SK-N-SH treated with all-trans-retinoic acid at 6 μM for 48 hours (cell line): ENCODE data around the gene RDH5.

Experiments used
- ATAC-seq: fragments of 200-7000 bp; cut with Tn5 transposase; 3 replicates; pipeline ENCODE4 v1.9.1; 2020; ENCODE audit warnings: mild to moderate bottlenecking, moderate library complexity
- ARNTL ChIP-seq: fragments of 450-650 bp; formaldehyde crosslinking; IDR thresholded peaks from 2 replicates; pipeline ENCODE4 v1.5.0; 2020; ENCODE audit warnings: low read depth, mild to moderate bottlenecking, moderate library complexity, borderline replicate concordance
- BACH2 ChIP-seq: fragments of 250-450 bp; sonication (Bioruptor Pico); IDR thresholded peaks from 2 replicates; pipeline ENCODE4 v1.9.0; 2021; ENCODE audit warnings: mild to moderate bottlenecking, borderline replicate concordance
- CREB5 ChIP-seq: fragments of 250-450 bp; sonication (Bioruptor Pico); IDR thresholded peaks from 2 replicates; pipeline ENCODE4 v1.5.1; 2020; ENCODE audit warnings: low read depth, mild to moderate bottlenecking, moderate library complexity
- CSDC2 ChIP-seq: fragments of 250-450 bp; sonication (Bioruptor Pico); IDR thresholded peaks from 2 replicates; pipeline ENCODE4 v1.5.0; 2020; ENCODE audit warnings: mild to moderate bottlenecking, moderate library complexity
- ESRRG ChIP-seq: fragments of 250-450 bp; sonication (Bioruptor Pico); IDR thresholded peaks from 2 replicates; pipeline ENCODE4 v1.6.1; 2021; ENCODE audit warnings: mild to moderate bottlenecking
- GLIS3 ChIP-seq: fragments of 250-450 bp; sonication (Bioruptor Pico); IDR thresholded peaks from 2 replicates; pipeline ENCODE4 v1.5.0; 2020; ENCODE audit warnings: mild to moderate bottlenecking, moderate library complexity
- ISL1 ChIP-seq: fragments of 250-450 bp; sonication (Bioruptor Pico); IDR thresholded peaks from 2 replicates; pipeline ENCODE4 v2.1.2; 2022; ENCODE audit warnings: mild to moderate bottlenecking, moderate library complexity
- OSR1 ChIP-seq: fragments of 250-450 bp; sonication (Bioruptor Pico); IDR thresholded peaks from 2 replicates; pipeline ENCODE4 v1.8.0; 2022; ENCODE audit warnings: moderate library complexity, mild to moderate bottlenecking, inconsistent platforms
- PATZ1 ChIP-seq: fragments of 250-450 bp; sonication (Bioruptor Pico); IDR thresholded peaks from 2 replicates; pipeline ENCODE4 v1.8.0; 2020; ENCODE audit warnings: mild to moderate bottlenecking, moderate library complexity, borderline replicate concordance
- POU6F1 ChIP-seq: fragments of 250-450 bp; sonication (Bioruptor Pico); IDR thresholded peaks from 2 replicates; pipeline ENCODE4 v1.8.0; 2021; ENCODE audit warnings: low read depth, mild to moderate bottlenecking, moderate library complexity, borderline replicate concordance
- SNAI2 ChIP-seq: fragments of 250-450 bp; sonication (Bioruptor Pico); IDR thresholded peaks from 2 replicates; pipeline ENCODE4 v1.5.0; 2020; ENCODE audit warnings: mild to moderate bottlenecking, moderate library complexity
- TCF4 ChIP-seq: fragments of 250-450 bp; sonication (Bioruptor Pico); IDR thresholded peaks from 2 replicates; pipeline ENCODE4 v1.8.0; 2021; ENCODE audit warnings: mild to moderate bottlenecking, moderate library complexity, borderline replicate concordance
- TOX ChIP-seq: fragments of 250-450 bp; sonication (Bioruptor Pico); IDR thresholded peaks from 2 replicates; pipeline ENCODE4 v1.8.0; 2021; ENCODE audit warnings: mild to moderate bottlenecking, moderate library complexity, borderline replicate concordance
- TSHZ2 ChIP-seq: fragments of 250-450 bp; sonication (Bioruptor Pico); IDR thresholded peaks from 2 replicates; pipeline ENCODE4 v1.5.0; 2020; ENCODE audit warnings: mild to moderate bottlenecking, moderate library complexity
- ZFP3 ChIP-seq: fragments of 250-450 bp; sonication (Bioruptor Pico); IDR thresholded peaks from 2 replicates; pipeline ENCODE4 v1.5.0; 2020; ENCODE audit warnings: mild to moderate bottlenecking, moderate library complexity
- ZFP30 ChIP-seq: fragments of 450-650 bp; formaldehyde crosslinking; IDR thresholded peaks from 2 replicates; pipeline ENCODE4 v1.5.0; 2022; ENCODE audit warnings: mild to moderate bottlenecking, moderate library complexity
- ZNF565 ChIP-seq: fragments of 450-650 bp; formaldehyde crosslinking; conservative IDR thresholded peaks from 2 replicates; pipeline ENCODE4 v1.5.0; 2020; ENCODE audit warnings: low read depth, mild to moderate bottlenecking, moderate library complexity
- ZNF70 ChIP-seq: fragments of 450-650 bp; formaldehyde crosslinking; IDR thresholded peaks from 2 replicates; pipeline ENCODE4 v1.5.0; 2020; ENCODE audit warnings: mild to moderate bottlenecking, moderate library complexity
- ZNF8 ChIP-seq: fragments of 450-650 bp; formaldehyde crosslinking; IDR thresholded peaks from 2 replicates; pipeline ENCODE4 v1.5.0; 2020; ENCODE audit warnings: mild to moderate bottlenecking, moderate library complexity
- TF ChIP-seq, protein P1 (sequence below): fragments of 250-450 bp; sonication (Bioruptor Pico); IDR thresholded peaks from 2 replicates; pipeline ENCODE4 v1.5.1; 2021; ENCODE audit warnings: mild to moderate bottlenecking, moderate library complexity

RDH5 gene

GRCh38 chr12:55695349-55695748, 24.8 kb upstream of the RDH5 start:
- ATAC-seq, result no peak
- TF ChIP-seq ZNF8 (CRISPR knock-in tag) (no peak), GLIS3 (CRISPR knock-in tag) (no peak), PATZ1 (no peak), ZFP3 (CRISPR knock-in tag) (no peak), CREB5 (CRISPR knock-in tag) (no peak), ZFP30 (CRISPR knock-in tag) (no peak), ARNTL (CRISPR knock-in tag) (no peak), BACH2 (CRISPR knock-in tag) (no peak), ZNF565 (CRISPR knock-in tag) (no peak)

DNA sequence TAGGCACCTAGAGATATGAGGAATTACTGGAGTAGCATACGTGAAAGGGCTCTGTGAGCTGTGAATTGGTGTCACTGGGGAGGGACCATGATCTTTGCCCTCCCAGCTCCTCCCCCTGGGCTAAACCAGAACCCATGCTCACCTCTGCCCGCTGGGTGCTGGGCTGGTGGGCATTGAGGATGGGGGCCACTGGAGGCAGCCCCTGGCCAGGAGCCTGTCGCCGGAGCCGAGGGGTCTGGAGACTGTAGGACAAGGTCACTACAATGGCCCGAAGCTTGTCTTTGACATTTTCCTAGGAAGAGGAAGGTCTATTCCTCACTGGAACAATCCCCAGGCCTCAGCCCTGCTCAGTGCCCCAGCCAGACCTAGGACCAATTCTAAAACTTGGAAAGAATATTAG, 24.1 kb upstream of the RDH5 start:
- ATAC-seq, result no peak
- no peak for TF ChIP-seq CSDC2 (CRISPR knock-in tag)
- TF ChIP-seq ZNF8 (CRISPR knock-in tag), result no peak
- TF ChIP-seq ISL1 (CRISPR knock-in tag), result no peak
- TF ChIP-seq, protein P1, sequence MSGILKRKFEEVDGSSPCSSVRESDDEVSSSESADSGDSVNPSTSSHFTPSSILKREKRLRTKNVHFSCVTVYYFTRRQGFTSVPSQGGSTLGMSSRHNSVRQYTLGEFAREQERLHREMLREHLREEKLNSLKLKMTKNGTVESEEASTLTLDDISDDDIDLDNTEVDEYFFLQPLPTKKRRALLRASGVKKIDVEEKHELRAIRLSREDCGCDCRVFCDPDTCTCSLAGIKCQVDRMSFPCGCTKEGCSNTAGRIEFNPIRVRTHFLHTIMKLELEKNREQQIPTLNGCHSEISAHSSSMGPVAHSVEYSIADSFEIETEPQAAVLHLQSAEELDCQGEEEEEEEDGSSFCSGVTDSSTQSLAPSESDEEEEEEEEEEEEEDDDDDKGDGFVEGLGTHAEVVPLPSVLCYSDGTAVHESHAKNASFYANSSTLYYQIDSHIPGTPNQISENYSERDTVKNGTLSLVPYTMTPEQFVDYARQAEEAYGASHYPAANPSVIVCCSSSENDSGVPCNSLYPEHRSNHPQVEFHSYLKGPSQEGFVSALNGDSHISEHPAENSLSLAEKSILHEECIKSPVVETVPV (CRISPR knock-in tag), result no peak
- TF ChIP-seq, all 23 proteins: peak for 0

DNA sequence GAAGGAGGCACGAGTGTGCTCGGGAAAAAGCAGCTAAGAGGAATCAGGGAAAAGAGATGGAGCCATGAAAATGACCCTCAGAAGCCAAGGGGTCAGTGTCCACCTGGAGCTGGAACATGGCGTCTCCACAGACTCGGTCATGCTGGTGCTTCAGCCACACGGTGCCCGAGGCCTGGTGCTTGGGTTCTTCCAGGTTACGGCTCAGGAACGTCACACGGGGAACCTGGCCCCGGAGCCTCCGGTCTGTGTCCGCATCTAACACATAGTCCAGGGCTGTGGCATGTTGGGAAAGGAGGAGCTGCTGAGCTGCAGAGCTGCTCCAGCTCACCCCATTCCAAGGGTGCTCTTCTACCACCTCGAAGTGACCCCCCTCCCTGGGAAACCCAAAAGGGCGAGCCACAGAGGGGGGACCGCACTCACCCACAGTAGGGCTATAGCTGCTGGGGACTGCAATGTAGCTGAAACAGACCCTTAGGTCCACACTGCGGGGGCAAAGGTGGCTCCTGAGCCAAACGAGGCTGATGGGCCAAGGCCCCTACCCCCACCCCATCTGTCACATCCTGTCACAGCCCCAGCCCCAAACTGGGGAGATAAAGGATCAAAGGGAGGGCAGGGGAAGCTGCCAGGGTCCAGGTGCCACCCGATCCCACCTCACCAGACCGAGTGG, 23.3 kb upstream of the RDH5 start:
- no peak for ATAC-seq
- TF ChIP-seq, protein P1 (CRISPR knock-in tag), result no peak
- no peak for TF ChIP-seq ZFP3 (CRISPR knock-in tag)
- no peak for TF ChIP-seq ARNTL (CRISPR knock-in tag)
- no peak for TF ChIP-seq BACH2 (CRISPR knock-in tag)
- TF ChIP-seq ZFP30 (CRISPR knock-in tag), result no peak
- no peak for TF ChIP-seq ZNF8 (CRISPR knock-in tag)
- TF ChIP-seq ISL1 (CRISPR knock-in tag), result no peak
- no peak for TF ChIP-seq GLIS3 (CRISPR knock-in tag)
- TF ChIP-seq ESRRG, result no peak
- TF ChIP-seq TOX, result no peak
- no peak for TF ChIP-seq POU6F1 (CRISPR knock-in tag)
- TF ChIP-seq CSDC2 (CRISPR knock-in tag), result no peak
- no peak for TF ChIP-seq TCF4 (CRISPR knock-in tag)
- TF ChIP-seq PATZ1, result no peak
- no peak for TF ChIP-seq SNAI2 (CRISPR knock-in tag)
- TF ChIP-seq TSHZ2 (CRISPR knock-in tag), result no peak
- no peak for TF ChIP-seq ZNF70 (CRISPR knock-in tag)
- no peak for TF ChIP-seq ZNF565 (CRISPR knock-in tag)
- TF ChIP-seq OSR1, result no peak
- TF ChIP-seq, all 23 proteins: peak for 0
